Middle frontal gyrus (tissue), 1 donor: ENCODE results near the gene MCOLN3.
A peak's percentile ranks its signal among the peaks of the same experiment; 100 is the strongest.

Experiments
- DNase-seq: peaks from one replicate; pipeline ENCODE4 v3.0.0-alpha.2; 2015; ENCODE audit warnings: low spot score; ENCODE audit errors: extremely low spot score

MCOLN3 gene

GRCh38 chr1:85048296-85049064 lies at the start of gene MCOLN3:
Gene MCOLN3, minus strand, starts transcription at chr1:85048500. Its CDS starts 3,140 bp downstream, at chr1:85045360.
- no peak for DNase-seq

- DNase-seq: no peak
Observed at GRCh38 chr1:85093644-85094043, 45.3 kb upstream of the MCOLN3 start.

GRCh38 chr1:85091671-85092280 lies 43.5 kb upstream of the MCOLN3 start:
- no peak for DNase-seq

- DNase-seq: no peak
Observed at GRCh38 chr1:85090225-85090624, 41.9 kb upstream of the MCOLN3 start.

- DNase-seq: no peak
Observed at GRCh38 chr1:85089203-85089602, 40.9 kb upstream of the MCOLN3 start.

GRCh38 chr1:85088408-85088784 lies 40.1 kb upstream of the MCOLN3 start:
- no peak for DNase-seq

- no peak for DNase-seq
Observed at GRCh38 chr1:85087659-85088407, 39.5 kb upstream of the MCOLN3 start.

GRCh38 chr1:85085417-85085816 lies 37.1 kb upstream of the MCOLN3 start:
- no peak for DNase-seq

GRCh38 chr1:85078903-85079302 lies 30.6 kb upstream of the MCOLN3 start:
- DNase-seq: no peak

GRCh38 chr1:85074365-85074964 lies 26.2 kb upstream of the MCOLN3 start:
- DNase-seq: no peak

GRCh38 chr1:85070972-85071492 lies 22.7 kb upstream of the MCOLN3 start:
- DNase-seq: no peak

- no peak for DNase-seq
Observed at GRCh38 chr1:85068846-85069245, 20.5 kb upstream of the MCOLN3 start.

- no peak for DNase-seq
Observed at GRCh38 chr1:85065550-85065949, 17.2 kb upstream of the MCOLN3 start.

- no peak for DNase-seq
Observed at GRCh38 chr1:85062425-85063026, 14.2 kb upstream of the MCOLN3 start.

- DNase-seq: peak; percentile 86
Observed at GRCh38 chr1:85061711-85062424, 13.6 kb upstream of the MCOLN3 start.

- DNase-seq: no peak
Observed at GRCh38 chr1:85060038-85060437, 11.7 kb upstream of the MCOLN3 start.

- DNase-seq: no peak
Observed at GRCh38 chr1:85059563-85059962, 11.3 kb upstream of the MCOLN3 start.

- DNase-seq: no peak
Observed at GRCh38 chr1:85058786-85059185, 10.5 kb upstream of the MCOLN3 start.

- no peak for DNase-seq
Observed at GRCh38 chr1:85058311-85058710, 10.0 kb upstream of the MCOLN3 start.

GRCh38 chr1:85054664-85055063 lies 6.4 kb upstream of the MCOLN3 start:
- DNase-seq: no peak

GRCh38 chr1:85049735-85050166 lies 1.5 kb upstream of the MCOLN3 start:
- DNase-seq: no peak
